RWPE2 (cell line): Measurements from ENCODE around the gene DLG5.

ENCODE experiments used
- ATAC-seq: fragments of 200-7000 bp; cut with Tn5 transposase; 3 replicates; pipeline ENCODE4 v1.9.1; 2021; ENCODE audit warnings: low read depth
- DNase-seq: peaks from one replicate; pipeline ENCODE4 v3.0.0-alpha.2; 2020; ENCODE audit warnings: low spot score
- H3K27ac ChIP-seq: fragments of 450-650 bp; 2 replicates; pipeline ENCODE4 v1.5.1; 2017; ENCODE audit warnings: mild to moderate bottlenecking; ENCODE audit not compliant: poor library complexity, severe bottlenecking
- H3K27me3 ChIP-seq: fragments of 250-450 bp; sonication (Bioruptor Pico); 2 replicates; pipeline ENCODE4 v1.5.1; 2021; ENCODE audit warnings: mild to moderate bottlenecking, moderate library complexity; ENCODE audit not compliant: insufficient read depth, poor library complexity, severe bottlenecking
- H3K36me3 ChIP-seq: fragments of 250-450 bp; sonication (Bioruptor Pico); 2 replicates; pipeline ENCODE4 v1.5.1; 2020; ENCODE audit warnings: low read depth, mild to moderate bottlenecking, moderate library complexity
- H3K4me1 ChIP-seq: fragments of 250-450 bp; sonication (Bioruptor Pico); 2 replicates; pipeline ENCODE4 v1.5.1; 2021; ENCODE audit warnings: mild to moderate bottlenecking, moderate library complexity; ENCODE audit not compliant: insufficient read depth, poor library complexity, severe bottlenecking
- H3K4me3 ChIP-seq: fragments of 250-450 bp; sonication (Bioruptor Pico); 2 replicates; pipeline ENCODE4 v1.5.1; 2021; ENCODE audit warnings: mild to moderate bottlenecking, moderate library complexity; ENCODE audit not compliant: severe bottlenecking
- H3K9me3 ChIP-seq: fragments of 250-450 bp; sonication (Bioruptor Pico); 2 replicates; pipeline ENCODE4 v1.5.1; 2021; ENCODE audit warnings: mild to moderate bottlenecking, moderate library complexity; ENCODE audit not compliant: severe bottlenecking
- CTCF ChIP-seq: fragments of 450-650 bp; IDR thresholded peaks from one replicate; pipeline ENCODE4 v1.5.1; 2017; ENCODE audit warnings: mild to moderate bottlenecking, moderate library complexity; ENCODE audit not compliant: poor library complexity, severe bottlenecking

DLG5 gene

DNA sequence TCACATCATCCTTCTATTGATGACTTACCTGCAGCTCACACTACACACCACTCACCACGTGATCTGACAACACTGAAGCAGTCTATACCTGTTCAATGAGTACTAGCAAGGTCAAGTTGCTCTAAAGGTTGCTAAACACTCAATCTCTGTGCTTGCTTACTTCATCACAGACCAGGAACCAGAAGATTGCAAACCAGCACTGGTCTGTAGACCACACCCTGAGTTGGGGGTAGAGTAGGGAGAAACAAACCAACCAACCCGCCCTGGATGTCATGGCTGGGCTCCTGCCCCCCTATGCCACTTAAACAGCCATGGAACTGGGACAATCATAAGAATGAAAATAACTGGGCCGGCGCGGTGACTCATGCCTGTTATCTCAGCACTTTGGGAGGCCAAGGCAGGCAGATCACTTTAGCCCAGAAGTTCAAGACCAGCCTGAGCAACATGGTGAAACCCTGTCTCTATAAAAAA, 19.6 kb downstream of the DLG5 start:
- H3K4me3 ChIP-seq, result no peak overlapping the region
- TF ChIP-seq CTCF, result no peak
- H3K27ac ChIP-seq, result peak overlapping the region; percentile 48
- H3K36me3 ChIP-seq, result peaks cover 6% of the 10 kb centered on the region; the same call in 1 of the 2 replicates
- H3K4me1 ChIP-seq, result peaks cover 23% of the 10 kb centered on the region
- no peaks in the 10 kb centered on the region for H3K27me3 ChIP-seq
- no peaks in the 10 kb centered on the region for H3K9me3 ChIP-seq
- ATAC-seq, result peak; percentile 71
- DNase-seq, result no peak

- Histone ChIP-seq H3K36me3 (peaks cover 6% of the 10 kb centered on the region; the same call in 1 of the 2 replicates), H3K4me3 (no peak overlapping the region), H3K4me1 (peaks cover 23% of the 10 kb centered on the region), H3K27me3 (no peaks in the 10 kb centered on the region), H3K27ac (peak overlapping the region; percentile 48), H3K9me3 (no peaks in the 10 kb centered on the region)
- DNase-seq (no peak), ATAC-seq (no peak)
- no peak for TF ChIP-seq CTCF
Measured at GRCh38 chr10:77905781-77906180, 20.8 kb downstream of the DLG5 start.

DNA sequence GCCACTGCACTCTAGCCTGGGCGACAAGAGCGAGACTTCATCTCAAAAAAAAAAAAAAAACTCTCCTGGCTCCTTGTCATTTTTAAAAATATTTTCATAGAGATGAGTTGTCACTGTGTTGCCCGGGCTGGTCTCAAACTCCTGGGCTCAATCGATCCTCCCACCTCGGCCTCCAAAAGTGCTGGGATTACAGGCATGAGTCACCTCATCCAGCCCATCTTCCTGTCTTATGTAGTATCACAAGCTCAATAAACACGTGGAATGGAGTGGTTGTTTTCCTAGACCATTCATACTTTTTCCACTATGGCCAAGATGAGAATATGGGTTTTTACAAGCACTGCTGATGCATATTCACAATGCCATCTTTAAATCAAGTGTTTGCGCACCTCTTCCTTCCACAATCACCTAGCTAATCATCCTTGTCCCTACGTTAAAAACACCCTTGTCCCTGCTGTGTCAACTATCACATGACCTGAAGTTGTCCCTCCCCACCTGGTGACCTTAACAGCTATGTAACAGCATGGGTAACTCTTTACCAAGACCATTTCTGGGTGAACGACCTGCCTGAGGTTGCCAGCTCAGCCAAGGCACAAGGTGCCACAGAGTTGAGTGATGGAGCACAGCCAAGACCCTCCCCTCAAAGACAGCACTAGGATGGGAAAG, 21.3 kb downstream of the DLG5 start:
- Histone ChIP-seq H3K36me3 (peaks cover 6% of the 10 kb centered on the region; the same call in 1 of the 2 replicates), H3K9me3 (no peaks in the 10 kb centered on the region), H3K4me1 (peaks cover 27% of the 10 kb centered on the region), H3K27me3 (no peaks in the 10 kb centered on the region), H3K4me3 (no peak overlapping the region), H3K27ac (peak overlapping the region; percentile 48)
- no peak for DNase-seq
- no peak for TF ChIP-seq CTCF
- ATAC-seq, result no peak

DNA sequence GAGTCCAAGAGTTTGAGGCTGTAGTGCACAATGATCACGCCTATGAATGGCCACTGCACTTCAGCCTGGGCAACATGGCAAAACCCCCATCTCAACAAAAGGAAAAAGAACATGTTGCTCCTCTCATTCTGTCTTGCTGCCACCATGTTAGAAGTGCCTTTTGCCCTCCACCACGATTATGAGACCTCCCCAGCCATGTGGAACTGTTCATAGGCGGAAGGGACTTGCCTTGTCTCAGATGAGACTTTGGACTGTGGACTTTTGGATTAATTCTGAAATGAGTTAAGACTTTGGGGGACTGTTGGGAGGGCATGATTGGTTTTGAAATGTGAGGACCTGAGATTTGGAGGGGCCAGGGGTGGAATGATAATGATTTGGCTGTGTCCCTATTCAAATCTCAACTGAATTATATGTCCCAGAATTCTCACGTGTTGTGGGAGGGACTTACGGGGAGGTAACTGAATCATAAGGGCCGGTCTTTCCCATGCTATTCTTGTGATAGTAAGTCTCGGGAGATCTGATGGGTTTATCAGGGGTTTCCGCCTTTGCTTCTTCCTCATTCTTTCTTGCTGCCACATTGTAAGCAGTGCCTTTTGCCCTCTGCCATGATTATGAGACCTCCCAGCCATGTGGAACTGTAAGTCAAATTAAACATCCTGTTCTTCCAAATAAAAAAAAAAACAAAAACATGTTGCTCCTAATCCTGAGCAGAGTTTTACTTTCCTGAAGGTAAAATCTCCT, 22.3 kb downstream of the DLG5 start:
- peaks cover 6% of the 10 kb centered on the region; the same call in 1 of the 2 replicates for H3K36me3 ChIP-seq
- H3K9me3 ChIP-seq, result no peaks in the 10 kb centered on the region
- TF ChIP-seq CTCF, result no peak
- peak overlapping the region; percentile 48 for H3K27ac ChIP-seq
- H3K4me3 ChIP-seq, result no peak overlapping the region
- ATAC-seq (no peak), DNase-seq (no peak)
- H3K27me3 ChIP-seq, result no peaks in the 10 kb centered on the region
- peaks cover 27% of the 10 kb centered on the region for H3K4me1 ChIP-seq

- no peak overlapping the region for H3K4me3 ChIP-seq
- peak overlapping the region; percentile 99 for H3K27ac ChIP-seq
- DNase-seq (no peak), ATAC-seq (no peak)
- no peak for TF ChIP-seq CTCF
- 0 out of 2 replicates have a peak, but pooled peaks cover 3% of the 10 kb centered on the region for H3K36me3 ChIP-seq
- H3K27me3 ChIP-seq, result no peaks in the 10 kb centered on the region
- peaks cover 34% of the 10 kb centered on the region for H3K4me1 ChIP-seq
- H3K9me3 ChIP-seq, result no peaks in the 10 kb centered on the region
Measured at GRCh38 chr10:77902159-77902558, 24.4 kb downstream of the DLG5 start.
